Aorta (tissue), 5 donors: ENCODE measurements around the gene SGF29. TPM values are rescaled to one million over a fixed set of nuclear protein-coding genes. Genes with fewer than 3 reads are reported as not detected.
"Not testable (repeated sequence)": the region's sequence is repeated elsewhere in the genome, so short reads cannot be mapped to it uniquely, and the experiment has no call there.

Source experiments
- ATAC-seq: fragments of 200-7000 bp; cut with Tn5 transposase; one replicate; pipeline ENCODE4 v1.9.1; 2022; ENCODE audit warnings: moderate library complexity; ENCODE audit not compliant: low FRiP score
- DNase-seq, 2 donors: peaks; one replicate each; pipeline ENCODE4 v3.0.0-alpha.2; 2020
- H3K27ac ChIP-seq, 2 donors: one replicate each; pipeline ENCODE4 v1.5.1; 2013; ENCODE audit warnings: low read length in 2 of 2, mild to moderate bottlenecking in 2 of 2, moderate library complexity in 2 of 2, control low read depth in 1 of 2, inconsistent platforms in 1 of 2, low read depth in 1 of 2
- H3K27me3 ChIP-seq, 2 donors: one replicate each; pipeline ENCODE4 v1.6.1; 2013; ENCODE audit warnings: control low read depth in 1 of 2, low read length in 1 of 2, mild to moderate bottlenecking in 1 of 2, moderate library complexity in 1 of 2; ENCODE audit not compliant: insufficient read depth in 2 of 2, control insufficient read depth in 1 of 2
- H3K36me3 ChIP-seq, 2 donors: one replicate each; pipeline ENCODE4 v1.6.1; 2013; ENCODE audit warnings: control low read depth in 1 of 2, low read length in 1 of 2, mild to moderate bottlenecking in 1 of 2; ENCODE audit not compliant: insufficient read depth in 2 of 2, control insufficient read depth in 1 of 2
- H3K4me1 ChIP-seq, 2 donors: one replicate each; pipeline ENCODE4 v1.6.1; 2013; ENCODE audit warnings: low read length in 2 of 2, control low read depth in 1 of 2, mild to moderate bottlenecking in 1 of 2, moderate library complexity in 1 of 2; ENCODE audit not compliant: insufficient read depth in 2 of 2, control insufficient read depth in 1 of 2
- H3K4me3 ChIP-seq, 2 donors: one replicate each; pipeline ENCODE4 v1.5.1; 2013; ENCODE audit warnings: low read length in 2 of 2, control low read depth in 1 of 2, mild to moderate bottlenecking in 1 of 2
- H3K9me3 ChIP-seq: one replicate; pipeline ENCODE4 v1.6.1; 2013; ENCODE audit warnings: mild to moderate bottlenecking, low read length; ENCODE audit not compliant: control insufficient read depth
- WGBS, 2 donors: extraction: QIAGEN DNeasy Blood & Tissue Kit; methylation state at CpG; one replicate each; pipeline ENCODE4 v1.1.7; 2013; 5-methylcytosine and 5-hydroxymethylcytosine counted together
- intact Hi-C, 2 donors: fragments of 100-400 bp; cut with DNase I; formaldehyde crosslinking; loops; one replicate each; pipeline versions ENCODE4 v1.14.2 to v1.15.0; 2022
- polyA plus RNA-seq, 2 donors: library from polyadenylated mRNA; stranded (reverse); fragments of 200-250 nt; gene quantifications; one replicate each; pipeline ENCODE4 v1.2.3, GENCODE V29; 2013
- total RNA-seq, 2 donors: library from RNA; stranded (reverse); fragmentation: NEBNext Ultra II Directional; extraction: Animal tissue kit (Norgen Biotek cat#: 25700); gene quantifications; one replicate each; pipeline ENCODE4 v1.2.1, GENCODE V29; 2021
- donor health status: healthy with polysubstance abuse.
- donor health status: Bipolar disorder and iron deficiency.
- donor health status: DM: no; HTN: no; CAD: no.
- donor health status: DM: no; HTN: no; CAD: no.
- donor health status: DM: yes; HTN: yes; CAD: no.

The SGF29 gene
- total and polyA plus RNA-seq, 4 donors, result 17.4 to 41.6 (median 20.2) TPM

- intact Hi-C loops, result no loop called here
- no peak for ATAC-seq
- Histone ChIP-seq H3K4me3 (no peak overlapping the region), H3K36me3 (peaks cover 3 to 13% of the 10 kb centered on the region in 2 donors), H3K27ac (no peak overlapping the region), H3K4me1 (no peaks in the 10 kb centered on the region), H3K27me3 (no peaks in the 10 kb centered on the region), H3K9me3 (no peaks in the 10 kb centered on the region)
- no peak for DNase-seq
- WGBS, 2 donors, result 90 to 94% methylated on average over 8 of the region's 8 CpGs
Observed at GRCh38 chr16:28587386-28587785, 33.7 kb downstream of the SGF29 start.

DNA sequence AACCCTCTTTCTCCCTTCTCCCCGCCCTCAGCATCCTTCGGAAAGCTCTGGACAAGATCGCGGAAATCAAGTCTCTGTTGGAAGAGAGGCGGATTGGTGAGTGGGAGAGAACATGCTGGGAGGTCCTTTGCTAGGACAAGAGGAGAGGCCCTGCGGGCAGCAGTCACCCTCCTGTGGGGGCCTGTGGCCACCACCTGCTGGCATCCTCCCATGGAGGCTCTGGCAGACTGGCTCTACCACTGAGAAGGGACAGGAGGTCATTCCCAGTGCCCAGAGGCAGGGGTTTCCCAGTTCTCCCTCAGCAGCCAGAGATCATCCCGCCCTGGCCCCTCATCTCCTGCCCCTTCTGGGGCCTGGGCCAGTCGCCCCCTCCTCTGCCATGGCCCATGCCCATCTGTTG is 35.3 kb downstream of the SGF29 start:
- DNase-seq (no peak), ATAC-seq (no peak)
- H3K27me3 ChIP-seq, result no peaks in the 10 kb centered on the region
- 93 to 94% methylated on average over 8 of the region's 8 CpGs for WGBS, 2 donors
- no peaks in the 10 kb centered on the region for H3K4me1 ChIP-seq
- H3K36me3 ChIP-seq, result peaks cover 3 to 13% of the 10 kb centered on the region in 2 donors
- no peak overlapping the region for H3K27ac ChIP-seq
- H3K4me3 ChIP-seq, result no peak overlapping the region
- no peaks in the 10 kb centered on the region for H3K9me3 ChIP-seq
- intact Hi-C loops, result no loop called here

DNA sequence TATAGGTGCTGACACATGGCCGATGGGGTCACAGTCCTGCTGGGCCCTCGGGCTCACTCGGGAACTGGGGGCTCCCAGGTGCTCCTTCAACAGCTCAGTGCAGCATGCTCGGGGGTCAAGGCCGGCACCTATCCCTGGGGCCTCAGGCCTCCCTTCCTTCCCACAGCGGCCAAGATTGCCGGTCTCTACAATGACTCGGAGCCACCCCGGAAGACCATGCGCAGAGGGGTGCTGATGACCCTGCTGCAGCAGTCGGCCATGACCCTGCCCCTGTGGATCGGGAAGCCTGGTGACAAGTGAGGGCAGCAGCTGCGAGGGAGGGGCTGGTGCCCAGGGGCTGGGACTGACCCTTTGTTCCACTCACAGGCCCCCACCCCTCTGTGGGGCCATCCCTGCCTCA is 36.2 kb downstream of the SGF29 start:
- Histone ChIP-seq H3K27ac (no peak overlapping the region), H3K9me3 (no peaks in the 10 kb centered on the region), H3K4me1 (no peaks in the 10 kb centered on the region), H3K36me3 (peaks cover 3 to 11% of the 10 kb centered on the region in 2 donors), H3K27me3 (no peaks in the 10 kb centered on the region), H3K4me3 (no peak overlapping the region)
- 93 to 94% methylated on average over 13 of the region's 13 CpGs for WGBS, 2 donors
- ATAC-seq, result no peak
- DNase-seq, result no peak
- intact Hi-C loops, result no loop called here

- H3K27me3 ChIP-seq, result no peaks in the 10 kb centered on the region
- peaks cover 3 to 9% of the 10 kb centered on the region in 2 donors for H3K36me3 ChIP-seq
- peak in 1 of 2 donors; percentile 74 for DNase-seq
- 89 to 92% methylated on average over 21 to 22 of the region's 22 CpGs for WGBS, 2 donors
- H3K27ac ChIP-seq, result no peak overlapping the region
- intact Hi-C loops, result no loop called here
- H3K4me1 ChIP-seq, result no peaks in the 10 kb centered on the region
- no peak overlapping the region for H3K4me3 ChIP-seq
- no peaks in the 10 kb centered on the region for H3K9me3 ChIP-seq
- no peak for ATAC-seq
Observed at GRCh38 chr16:28590384-28591340, 36.9 kb downstream of the SGF29 start.

DNA sequence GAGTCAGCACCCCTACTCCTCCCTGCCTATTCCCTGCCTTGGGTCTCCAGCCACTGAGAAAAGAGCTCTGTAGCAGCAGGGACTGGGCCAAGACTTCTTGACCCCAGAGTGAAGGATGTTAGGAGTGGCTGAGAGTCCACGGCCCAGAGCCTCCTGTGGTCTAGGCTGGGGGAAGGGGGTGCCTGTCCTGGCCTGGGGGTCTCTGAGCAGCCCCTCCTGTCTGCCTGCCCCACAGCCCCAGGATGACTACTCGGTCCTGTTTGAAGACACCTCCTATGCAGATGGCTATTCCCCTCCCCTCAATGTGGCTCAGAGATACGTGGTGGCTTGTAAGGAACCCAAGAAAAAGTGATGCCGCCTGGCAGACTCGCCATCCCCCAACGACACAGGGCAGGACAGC is 37.6 kb downstream of the SGF29 start:
- no peaks in the 10 kb centered on the region for H3K4me1 ChIP-seq
- no peak overlapping the region for H3K4me3 ChIP-seq
- H3K36me3 ChIP-seq, result peaks cover 3 to 8% of the 10 kb centered on the region in 2 donors
- ATAC-seq (no peak), DNase-seq (peak in 1 of 2 donors; percentile 43)
- no peak overlapping the region for H3K27ac ChIP-seq
- no peaks in the 10 kb centered on the region for H3K27me3 ChIP-seq
- 89 to 93% methylated on average over 6 of the region's 6 CpGs for WGBS, 2 donors
- intact Hi-C loops, result no loop called here
- no peaks in the 10 kb centered on the region for H3K9me3 ChIP-seq

GRCh38 chr16:28592511-28592910 is 38.8 kb downstream of the SGF29 start:
- no peak overlapping the region for H3K27ac ChIP-seq
- H3K36me3 ChIP-seq, result peaks cover 3 to 8% of the 10 kb centered on the region in 2 donors
- H3K27me3 ChIP-seq, result no peaks in the 10 kb centered on the region
- 90 to 93% methylated on average over 5 of the region's 5 CpGs for WGBS, 2 donors
- intact Hi-C loops, result no loop called here
- H3K9me3 ChIP-seq, result no peaks in the 10 kb centered on the region
- no peak overlapping the region for H3K4me3 ChIP-seq
- no peak for ATAC-seq
- DNase-seq, result no peak
- H3K4me1 ChIP-seq, result no peaks in the 10 kb centered on the region

DNA sequence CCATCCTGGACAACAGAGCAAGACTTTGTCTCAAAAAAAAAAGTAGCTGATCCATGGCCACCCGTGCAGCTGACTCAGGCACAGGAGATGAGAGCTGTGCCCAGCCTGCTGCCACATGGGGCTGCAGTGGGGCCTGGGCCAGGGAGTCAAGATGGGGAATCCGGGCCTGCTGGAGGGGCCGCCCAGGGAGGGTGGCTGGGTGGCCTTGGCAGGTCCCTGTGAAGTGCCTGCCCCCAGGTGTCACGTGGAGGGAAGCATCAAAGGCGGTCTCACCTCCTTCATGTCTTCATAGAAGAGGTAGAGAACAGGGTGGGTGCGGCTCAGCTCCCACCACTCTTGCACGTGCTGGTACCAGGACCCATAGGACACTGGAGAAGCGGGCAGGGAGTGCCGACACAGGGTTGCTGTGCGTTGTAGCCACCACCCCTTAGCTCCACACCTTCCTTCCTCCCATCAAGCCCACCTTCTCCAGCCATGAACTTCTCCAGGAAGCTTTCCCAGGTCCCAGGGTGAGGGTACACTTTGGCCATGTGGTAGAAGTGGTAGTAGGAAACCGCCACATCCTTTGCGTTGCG is 39.3 kb downstream of the SGF29 start:
- H3K36me3 ChIP-seq, result peaks cover 3 to 8% of the 10 kb centered on the region in 2 donors
- DNase-seq, result no peak
- H3K27ac ChIP-seq, result no peak overlapping the region
- no peaks in the 10 kb centered on the region for H3K27me3 ChIP-seq
- H3K4me1 ChIP-seq, result no peaks in the 10 kb centered on the region
- no peaks in the 10 kb centered on the region for H3K9me3 ChIP-seq
- peak; percentile 23 for ATAC-seq
- no peak overlapping the region for H3K4me3 ChIP-seq
- 87 to 89% methylated on average over 13 of the region's 13 CpGs for WGBS, 2 donors
- intact Hi-C loops, result no loop called here

DNA sequence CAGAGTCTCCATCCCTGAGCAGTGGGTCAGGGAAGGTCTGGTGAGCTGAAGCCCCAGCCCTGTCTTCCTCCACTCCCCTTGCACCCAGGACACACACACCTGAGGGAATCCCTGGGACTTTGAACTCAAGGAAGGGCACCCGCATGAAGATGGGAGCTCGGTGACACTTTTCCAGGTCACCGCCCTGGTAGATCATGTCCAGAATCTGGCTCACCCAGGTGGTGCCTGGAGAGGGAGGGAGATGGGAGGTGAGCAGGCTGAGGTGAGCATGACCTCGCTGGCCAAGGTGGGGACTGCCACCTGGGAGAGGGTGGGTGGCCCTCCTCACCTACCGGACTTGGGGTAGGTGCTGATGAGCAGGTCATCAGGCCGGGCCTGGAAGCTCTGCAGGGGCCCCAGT is 41.7 kb downstream of the SGF29 start:
- WGBS, 2 donors, result 95% methylated on average over 5 to 6 of the region's 6 CpGs
- DNase-seq, H3K27me3 ChIP-seq, H3K27ac ChIP-seq, intact Hi-C loops, H3K4me3 ChIP-seq, H3K9me3 ChIP-seq, ATAC-seq, H3K36me3 ChIP-seq, H3K4me1 ChIP-seq: not testable (repeated sequence)
